Measurements from ENCODE around the gene SUN1.

SUN1 gene

DNA sequence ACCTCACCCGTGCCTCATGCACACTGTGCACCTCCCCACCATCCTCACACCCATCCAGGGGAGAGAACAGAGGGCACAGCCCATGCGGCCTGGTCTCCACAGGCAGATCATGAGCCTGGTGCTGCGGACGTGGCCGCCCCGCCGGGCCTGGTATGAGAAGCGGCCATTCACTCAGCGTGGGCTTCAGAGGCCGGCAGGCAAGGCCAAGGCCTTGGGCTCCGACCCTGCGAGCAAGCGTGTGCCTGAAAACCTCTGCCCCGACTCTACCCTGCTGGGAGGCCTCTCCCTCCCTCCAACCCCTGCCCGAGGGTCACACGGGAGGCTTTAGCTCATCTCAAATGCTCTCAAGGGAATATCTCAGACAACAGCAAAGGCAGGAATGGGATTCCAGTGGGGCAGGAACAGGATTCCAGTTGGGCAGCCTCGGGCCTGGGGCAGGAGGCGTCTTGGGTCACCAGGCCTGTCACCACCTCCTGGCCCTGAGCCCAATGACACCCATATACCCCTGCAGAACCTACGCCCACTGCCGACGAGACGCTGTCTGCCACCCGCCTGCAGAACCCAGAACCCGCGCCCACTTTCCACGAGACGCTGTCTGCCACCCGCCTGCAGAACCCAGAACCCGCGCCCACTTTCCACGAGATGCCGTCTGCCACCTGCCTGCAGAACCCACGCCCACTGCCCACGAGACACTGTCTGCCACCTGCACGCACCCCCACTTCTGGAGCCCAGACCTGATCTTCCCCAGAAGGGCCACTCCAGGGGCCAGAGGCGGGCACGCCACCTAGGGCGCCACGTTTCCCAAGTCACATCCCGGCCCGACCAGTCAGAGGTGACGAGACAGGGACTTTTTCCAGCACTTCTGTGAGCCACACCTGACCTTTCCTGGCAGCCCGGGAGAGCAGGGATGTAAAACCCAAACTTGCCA lies 83.3 kb downstream of the SUN1 start:
- no peak overlapping the region for H3K4me3 ChIP-seq (replicated peaks; ENCODE audit: low read depth, low read length)
- TF ChIP-seq CTCF (IDR thresholded peaks at IDR 0.05; ENCODE audit: low read depth, low read length, missing control alignments): no peak
- no peak for DNase-seq (ENCODE audit: extremely low read depth, low read depth)

- DNase-seq (ENCODE audit: extremely low read depth, low read depth): no peak
- no peak overlapping the region for H3K4me3 ChIP-seq (replicated peaks; ENCODE audit: low read depth, low read length)
- TF ChIP-seq CTCF (IDR thresholded peaks at IDR 0.05; ENCODE audit: low read depth, low read length, missing control alignments): no peak
Observed at GRCh38 chr7:916291-916941, 84.1 kb downstream of the SUN1 start.

GRCh38 chr7:917255-918117 lies 85.2 kb downstream of the SUN1 start:
- TF ChIP-seq CTCF (IDR thresholded peaks at IDR 0.05; ENCODE audit: low read depth, low read length, missing control alignments): no peak
- DNase-seq (ENCODE audit: extremely low read depth, low read depth): no peak
- H3K4me3 ChIP-seq (replicated peaks; ENCODE audit: low read depth, low read length): no peak overlapping the region

DNA sequence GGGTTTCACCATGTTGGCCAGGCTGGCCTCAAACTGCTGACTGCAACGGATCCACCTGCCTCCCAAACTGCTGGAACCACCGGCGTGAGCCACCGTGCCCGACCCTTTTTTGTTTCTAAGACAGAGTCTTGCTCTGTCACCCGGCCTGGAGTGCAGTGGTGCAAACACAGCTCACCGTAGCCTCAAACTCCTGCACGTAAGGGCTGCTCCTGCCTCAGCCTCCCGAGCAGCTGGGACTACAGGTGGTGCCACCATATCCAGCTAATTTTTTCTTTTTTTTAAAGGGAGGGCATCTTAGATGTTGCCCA lies 85.8 kb downstream of the SUN1 start:
- no peak overlapping the region for H3K4me3 ChIP-seq (replicated peaks; ENCODE audit: low read depth, low read length)
- TF ChIP-seq CTCF (IDR thresholded peaks at IDR 0.05; ENCODE audit: low read depth, low read length, missing control alignments): no peak
- no peak for DNase-seq (ENCODE audit: extremely low read depth, low read depth)

DNA sequence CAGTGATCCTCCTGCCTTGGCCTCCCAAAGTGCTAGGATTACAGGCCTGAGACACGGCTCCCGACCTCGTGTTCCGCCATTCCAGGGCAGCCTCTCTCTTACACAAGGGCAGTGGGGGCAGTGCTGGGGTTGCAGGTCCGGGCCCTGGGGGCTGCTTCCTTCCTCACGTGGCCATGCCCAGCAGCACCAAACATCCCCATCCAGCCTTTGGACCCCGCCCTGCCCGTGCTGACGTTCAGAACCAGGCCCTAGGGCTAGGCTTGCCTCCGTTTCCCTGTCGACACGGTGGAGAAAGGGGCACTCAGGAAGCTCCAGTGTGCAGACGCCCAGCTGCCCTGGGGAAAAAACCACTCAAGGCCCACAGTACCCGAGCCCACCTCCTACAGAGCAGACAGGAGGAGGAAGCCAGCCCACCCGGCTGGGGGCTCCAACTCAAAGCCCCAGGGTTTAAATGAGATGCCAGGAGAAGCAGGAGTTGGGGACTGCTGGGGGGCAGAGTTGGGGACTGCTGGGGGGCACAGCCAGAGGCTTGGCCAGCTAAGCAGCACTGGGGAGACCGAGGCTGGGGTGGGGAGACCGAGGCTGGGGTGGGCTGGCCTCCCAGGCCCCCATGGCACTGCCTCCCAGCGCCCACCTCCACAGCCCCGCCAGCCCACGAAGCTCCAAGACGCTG lies 86.3 kb downstream of the SUN1 start:
- no peak for TF ChIP-seq CTCF (IDR thresholded peaks at IDR 0.05; ENCODE audit: low read depth, low read length, missing control alignments)
- no peak for DNase-seq (ENCODE audit: extremely low read depth, low read depth)
- no peak overlapping the region for H3K4me3 ChIP-seq (replicated peaks; ENCODE audit: low read depth, low read length)

DNA sequence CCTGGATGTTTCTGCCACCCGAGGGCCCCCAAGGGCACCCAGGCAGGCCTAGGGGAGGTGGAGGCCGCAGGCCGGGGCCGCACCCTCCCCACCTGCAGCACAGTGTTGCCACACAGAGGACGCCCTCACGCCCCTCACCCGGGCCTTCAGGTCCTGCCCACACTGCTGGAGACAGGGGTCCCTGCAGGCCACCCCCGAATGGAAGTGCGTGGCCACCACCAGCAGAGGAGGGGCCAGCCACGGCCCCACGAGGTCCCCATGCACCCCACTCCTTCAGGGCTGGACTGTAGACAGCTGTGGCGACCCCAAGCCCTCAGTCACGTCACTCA lies 86.8 kb downstream of the SUN1 start:
- H3K4me3 ChIP-seq (replicated peaks; ENCODE audit: low read depth, low read length): no peak overlapping the region
- no peak for TF ChIP-seq CTCF (IDR thresholded peaks at IDR 0.05; ENCODE audit: low read depth, low read length, missing control alignments)
- no peak for DNase-seq (ENCODE audit: extremely low read depth, low read depth)

Data from HFF-Myc (cell line).